Activated CD4-positive, alpha-beta T cell treated with anti-CD3 and anti-CD28 coated beads, Interleukin-2, amount 10 ng/mL, durations not matched to agents 24 days and 14 days (primary cell): Measurements from ENCODE around the gene PLP1. TPM values are rescaled to one million over a fixed set of nuclear protein-coding genes. Genes with fewer than 3 reads are reported as not detected.

Experiments
- DNase-seq: peaks from one replicate; pipeline ENCODE4 v3.0.0; 2022
- H3K27ac Mint-ChIP-seq: one replicate; pipeline ENCODE4 v1.8.0; 2022; ENCODE audit warnings: mild to moderate bottlenecking, mixed read lengths
- H3K27me3 Mint-ChIP-seq: one replicate; pipeline ENCODE4 v1.8.0; 2022; ENCODE audit warnings: mixed read lengths
- H3K36me3 Mint-ChIP-seq: one replicate; pipeline ENCODE4 v1.8.0; 2022; ENCODE audit warnings: low read depth, mild to moderate bottlenecking, mixed read lengths
- H3K4me1 Mint-ChIP-seq: one replicate; pipeline ENCODE4 v1.8.0; 2021; ENCODE audit warnings: mixed read lengths
- H3K4me3 Mint-ChIP-seq: one replicate; pipeline ENCODE4 v1.8.0; 2022; ENCODE audit warnings: mild to moderate bottlenecking, moderate library complexity, mixed read lengths
- H3K9me3 Mint-ChIP-seq: one replicate; pipeline ENCODE4 v1.8.0; 2021; ENCODE audit warnings: mixed read lengths
- intact Hi-C: fragments of 100-400 bp; cut with micrococcal nuclease; formaldehyde crosslinking; loops from one replicate; pipeline ENCODE4 v1.15.1; 2023
- total RNA-seq: library from RNA; stranded (reverse); gene quantifications from 2 replicates; pipeline ENCODE4 v1.2.3, GENCODE V29; 2022

Gene PLP1, protein sequence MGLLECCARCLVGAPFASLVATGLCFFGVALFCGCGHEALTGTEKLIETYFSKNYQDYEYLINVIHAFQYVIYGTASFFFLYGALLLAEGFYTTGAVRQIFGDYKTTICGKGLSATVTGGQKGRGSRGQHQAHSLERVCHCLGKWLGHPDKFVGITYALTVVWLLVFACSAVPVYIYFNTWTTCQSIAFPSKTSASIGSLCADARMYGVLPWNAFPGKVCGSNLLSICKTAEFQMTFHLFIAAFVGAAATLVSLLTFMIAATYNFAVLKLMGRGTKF
- total RNA-seq, result not detected in 2 replicates

DNA sequence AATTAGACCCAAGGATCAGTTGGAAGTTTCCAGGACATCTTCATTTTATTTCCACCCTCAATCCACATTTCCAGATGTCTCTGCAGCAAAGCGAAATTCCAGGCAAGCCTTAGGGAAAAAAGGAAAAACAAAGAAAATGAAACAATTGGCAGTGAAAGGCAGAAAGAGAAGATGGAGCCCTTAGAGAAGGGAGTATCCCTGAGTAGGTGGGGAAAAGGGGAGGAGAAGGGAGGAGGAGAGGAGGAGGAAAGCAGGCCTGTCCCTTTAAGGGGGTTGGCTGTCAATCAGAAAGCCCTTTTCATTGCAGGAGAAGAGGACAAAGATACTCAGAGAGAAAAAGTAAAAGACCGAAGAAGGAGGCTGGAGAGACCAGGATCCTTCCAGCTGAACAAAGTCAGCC lies at the start of gene PLP1:
Gene PLP1, plus strand, starts transcription at position 295 of the 400 bp plus-strand sequence. CDS start 156 bp downstream, outside the sequence.
- H3K4me3 Mint-ChIP-seq, result no peak within 1 kb of the TSS
- H3K36me3 Mint-ChIP-seq, result no peaks in the 10 kb centered on the region
- H3K27ac Mint-ChIP-seq, result no peak within 1 kb of the TSS
- H3K4me1 Mint-ChIP-seq, result no peaks in the 10 kb centered on the region
- intact Hi-C loops, result no loop called here
- peaks cover 7% of the 10 kb centered on the region for H3K27me3 Mint-ChIP-seq
- DNase-seq, result no peak
- no peaks in the 10 kb centered on the region for H3K9me3 Mint-ChIP-seq

DNA sequence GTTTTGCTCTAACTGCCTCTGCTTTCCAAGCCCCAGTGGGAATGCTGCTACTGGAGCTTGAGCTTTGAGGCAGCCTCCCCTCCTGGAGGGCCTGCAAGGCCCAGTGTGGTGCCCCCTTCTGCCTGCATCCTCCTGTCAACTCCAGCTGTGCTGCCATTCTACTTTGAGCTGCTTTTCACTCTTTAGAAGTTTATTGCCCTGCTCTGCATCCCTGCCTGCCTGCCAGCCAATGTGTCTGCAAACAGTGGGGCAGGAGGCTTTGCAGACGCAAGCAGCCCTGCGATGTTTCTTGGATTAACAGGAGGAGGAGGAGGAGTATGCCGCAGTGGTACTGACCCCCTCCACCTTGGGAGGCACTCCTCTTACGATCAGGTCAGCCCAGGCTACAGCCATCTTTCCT lies 49.5 kb upstream of the PLP1 start:
- Mint-ChIP-seq H3K36me3 (no peaks in the 10 kb centered on the region), H3K9me3 (no peaks in the 10 kb centered on the region), H3K4me1 (no peaks in the 10 kb centered on the region), H3K27ac (no peak overlapping the region), H3K4me3 (no peak overlapping the region), H3K27me3 (peaks cover 2% of the 10 kb centered on the region)
- intact Hi-C loops, result no loop called here
- no peak for DNase-seq

DNA sequence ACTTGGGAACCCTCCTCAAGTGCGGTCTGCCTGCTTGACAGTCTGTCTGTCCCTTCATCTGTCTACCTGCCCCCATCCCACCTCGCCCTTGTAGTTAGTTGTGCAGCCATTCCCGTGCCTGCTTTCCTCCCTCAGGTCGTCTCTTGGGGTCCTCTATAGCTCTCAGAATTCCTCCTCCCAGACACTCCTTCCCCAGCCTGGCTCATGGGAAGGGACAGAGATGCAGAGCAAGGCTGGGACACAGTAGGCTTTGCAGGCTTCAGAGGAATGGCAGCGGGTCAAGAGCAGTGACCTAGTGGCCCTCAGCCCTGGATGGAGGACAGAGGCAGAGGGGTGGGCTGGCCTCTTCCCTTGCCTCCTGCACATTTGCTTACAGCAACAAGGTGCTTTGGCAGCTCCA lies 47.6 kb upstream of the PLP1 start:
- H3K27me3 Mint-ChIP-seq, result peaks cover 2% of the 10 kb centered on the region
- H3K9me3 Mint-ChIP-seq, result no peaks in the 10 kb centered on the region
- H3K4me1 Mint-ChIP-seq, result no peaks in the 10 kb centered on the region
- intact Hi-C loops, result no loop called here
- H3K36me3 Mint-ChIP-seq, result no peaks in the 10 kb centered on the region
- no peak for DNase-seq
- no peak overlapping the region for H3K27ac Mint-ChIP-seq
- H3K4me3 Mint-ChIP-seq, result no peak overlapping the region

DNA sequence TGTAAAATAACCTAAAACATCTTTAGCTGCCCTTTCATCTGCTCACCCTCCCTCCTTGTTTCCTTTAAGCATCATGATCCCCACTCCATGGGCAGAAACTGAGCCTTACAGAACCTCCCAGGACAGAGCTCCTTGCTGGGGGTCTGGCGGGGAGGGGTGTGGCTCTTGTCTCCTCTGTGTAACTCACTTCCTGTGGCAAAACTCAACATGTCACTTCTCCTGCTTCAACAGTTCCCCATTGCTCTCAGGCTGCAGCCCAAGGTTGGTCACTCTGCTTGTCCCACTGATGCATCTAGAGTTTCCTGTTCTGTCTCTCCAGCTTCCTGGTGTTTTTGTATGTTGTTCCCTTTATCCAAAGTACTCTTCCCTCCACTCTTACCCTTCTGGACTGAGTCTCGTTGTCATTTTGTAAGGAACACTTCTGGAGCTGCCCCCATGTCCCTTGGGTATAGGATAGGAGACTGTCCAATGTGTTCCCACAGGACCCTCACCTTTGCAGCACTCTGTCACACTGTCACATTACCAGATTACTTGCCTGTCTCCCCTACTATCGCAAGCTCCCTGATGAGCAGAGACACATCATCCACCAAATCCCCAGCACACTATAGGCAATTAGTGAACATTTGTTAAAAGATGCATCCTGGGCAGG lies 46.4 kb upstream of the PLP1 start:
- intact Hi-C loops, result no loop called here
- no peaks in the 10 kb centered on the region for H3K36me3 Mint-ChIP-seq
- peaks cover 3% of the 10 kb centered on the region for H3K4me1 Mint-ChIP-seq
- H3K27ac Mint-ChIP-seq, result no peak overlapping the region
- no peak for DNase-seq
- no peak overlapping the region for H3K4me3 Mint-ChIP-seq
- H3K27me3 Mint-ChIP-seq, result peaks cover 2% of the 10 kb centered on the region
- no peaks in the 10 kb centered on the region for H3K9me3 Mint-ChIP-seq

DNA sequence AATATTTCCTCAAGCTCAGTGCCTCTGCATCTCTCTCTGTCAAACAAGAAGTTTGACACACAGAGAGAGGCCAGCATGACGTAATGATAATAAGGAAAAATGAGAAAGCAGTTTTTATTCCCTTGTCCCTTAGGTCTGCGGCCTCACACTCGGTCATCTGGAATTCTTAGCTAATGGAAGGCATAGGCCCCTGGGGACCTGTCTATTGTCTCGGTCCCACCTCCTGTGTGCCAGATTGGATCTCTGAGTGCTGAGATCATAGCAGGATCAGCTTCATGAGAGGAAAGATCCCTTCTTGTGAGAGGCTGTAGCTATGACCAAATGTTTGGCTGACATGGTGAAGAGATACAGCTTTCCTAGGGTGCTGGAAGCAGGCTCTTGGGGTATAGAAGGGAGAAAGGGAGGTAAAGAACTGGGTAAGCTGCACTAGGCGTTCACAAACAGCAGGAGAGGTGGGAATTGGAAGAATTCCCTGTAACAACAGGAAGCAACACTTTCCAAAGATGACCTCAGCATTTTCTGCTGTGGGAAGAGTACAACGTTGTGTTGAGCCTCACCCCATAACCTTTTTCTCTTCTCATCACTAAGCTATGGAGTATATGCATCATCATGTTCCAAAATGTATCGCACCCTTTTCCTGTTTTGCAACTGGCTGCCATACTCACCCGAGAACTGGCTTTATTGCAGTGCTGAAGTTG lies 45.7 kb upstream of the PLP1 start:
- intact Hi-C loops, result no loop called here
- H3K36me3 Mint-ChIP-seq, result no peaks in the 10 kb centered on the region
- H3K4me3 Mint-ChIP-seq, result no peak overlapping the region
- peaks cover 2% of the 10 kb centered on the region for H3K27me3 Mint-ChIP-seq
- H3K27ac Mint-ChIP-seq, result no peak overlapping the region
- no peaks in the 10 kb centered on the region for H3K9me3 Mint-ChIP-seq
- H3K4me1 Mint-ChIP-seq, result peaks cover 3% of the 10 kb centered on the region
- no peak for DNase-seq

DNA sequence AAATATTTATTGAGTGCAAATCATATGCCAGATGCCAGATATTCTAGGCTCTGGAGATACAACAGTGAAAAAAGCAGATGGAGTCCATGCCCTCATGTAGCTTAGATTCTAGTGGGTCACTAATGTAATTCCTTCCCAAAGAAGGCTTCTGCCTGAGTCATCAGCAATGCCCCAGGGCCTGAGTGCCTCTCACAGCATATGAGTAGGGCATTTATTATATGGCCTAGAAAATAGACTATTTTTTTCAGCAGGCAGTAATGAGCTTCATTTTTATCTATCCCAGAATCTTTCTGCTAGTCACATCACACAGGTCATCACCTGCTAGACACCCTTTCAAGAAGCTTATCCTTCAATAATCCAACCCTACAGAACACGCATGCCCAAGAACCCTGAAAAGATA lies 43.6 kb upstream of the PLP1 start:
- DNase-seq, result no peak
- Mint-ChIP-seq H3K27me3 (peaks cover 2% of the 10 kb centered on the region), H3K27ac (no peak overlapping the region), H3K36me3 (no peaks in the 10 kb centered on the region), H3K9me3 (no peaks in the 10 kb centered on the region), H3K4me3 (no peak overlapping the region), H3K4me1 (peaks cover 3% of the 10 kb centered on the region)
- intact Hi-C loops, result no loop called here

DNA sequence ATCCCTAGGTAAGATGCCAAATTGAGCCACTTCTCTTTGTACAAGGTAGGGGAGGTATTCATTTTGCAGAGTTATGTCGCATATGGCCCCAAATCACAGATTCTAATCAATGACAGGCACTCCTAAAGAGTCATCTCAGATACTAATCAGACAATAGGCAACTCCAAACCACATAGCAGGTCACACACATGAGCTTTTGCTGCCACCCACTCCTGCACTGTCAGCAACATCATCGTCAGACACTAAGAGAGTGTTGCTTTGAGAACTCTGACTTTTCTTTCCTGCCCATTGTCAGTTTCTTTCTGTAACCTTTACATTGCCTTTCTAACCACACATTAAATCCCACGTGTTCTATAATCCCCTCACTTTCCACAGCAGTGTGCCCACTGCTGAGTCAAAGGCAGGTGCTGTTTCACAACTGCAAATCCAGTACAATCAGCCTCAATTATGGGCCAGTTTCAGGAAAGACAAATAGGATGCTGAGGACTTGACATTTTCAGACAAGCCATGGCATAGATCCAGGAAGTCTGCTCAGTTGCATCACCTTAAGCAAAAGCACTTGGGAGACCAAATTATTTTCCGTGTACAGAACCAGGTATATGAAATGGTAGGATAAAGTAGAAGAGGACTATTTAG lies 42.4 kb upstream of the PLP1 start:
- Mint-ChIP-seq H3K9me3 (no peaks in the 10 kb centered on the region), H3K36me3 (no peaks in the 10 kb centered on the region), H3K27ac (peak overlapping the region; percentile 48), H3K4me1 (peaks cover 3% of the 10 kb centered on the region), H3K4me3 (no peak overlapping the region), H3K27me3 (peaks cover 2% of the 10 kb centered on the region)
- no peak for DNase-seq
- intact Hi-C loops, result no loop called here

DNA sequence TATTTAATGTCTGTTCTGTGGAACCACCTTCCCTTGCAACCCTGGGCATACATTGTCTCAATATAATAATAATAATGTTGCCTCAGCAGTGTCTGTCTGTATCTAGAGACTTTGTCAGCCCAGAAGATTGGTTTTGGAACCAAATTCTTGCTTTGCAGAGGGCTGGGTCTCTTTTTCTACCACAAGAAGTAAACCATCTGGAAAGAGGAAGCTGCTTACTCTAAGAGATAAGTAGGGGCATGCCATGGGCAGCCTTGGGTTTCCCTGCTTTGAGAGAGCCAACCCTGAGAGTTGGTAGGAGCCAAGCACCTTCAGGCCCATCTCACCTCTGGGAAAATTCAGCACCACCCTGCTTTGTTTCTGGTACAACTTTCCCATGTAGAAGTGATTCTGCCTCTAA lies 38.9 kb upstream of the PLP1 start:
- no peak for DNase-seq
- no peaks in the 10 kb centered on the region for H3K36me3 Mint-ChIP-seq
- H3K27ac Mint-ChIP-seq, result no peak overlapping the region
- H3K9me3 Mint-ChIP-seq, result no peaks in the 10 kb centered on the region
- no peaks in the 10 kb centered on the region for H3K27me3 Mint-ChIP-seq
- peaks cover 3% of the 10 kb centered on the region for H3K4me1 Mint-ChIP-seq
- H3K4me3 Mint-ChIP-seq, result no peak overlapping the region
- intact Hi-C loops, result no loop called here

DNA sequence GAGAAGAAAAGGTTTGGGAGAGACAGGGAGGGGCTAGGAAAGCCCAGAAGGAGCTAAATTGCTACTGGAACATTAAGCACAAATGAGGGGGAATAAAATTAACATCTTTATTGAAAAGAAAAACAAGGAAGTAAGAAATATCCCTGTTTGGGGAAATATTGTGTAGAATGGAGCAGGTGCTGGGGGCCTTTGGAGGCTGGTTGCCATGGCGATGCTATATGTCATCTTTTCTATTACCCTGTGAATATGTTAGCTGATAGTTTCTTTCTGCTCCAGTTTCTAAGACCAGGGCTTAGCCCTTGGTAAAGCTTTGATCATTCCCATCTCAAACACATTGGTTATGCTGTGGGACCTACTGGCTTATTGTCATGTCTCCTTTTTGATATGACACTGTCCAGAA lies 37.2 kb upstream of the PLP1 start:
- H3K27ac Mint-ChIP-seq, result no peak overlapping the region
- intact Hi-C loops, result no loop called here
- DNase-seq, result no peak
- no peaks in the 10 kb centered on the region for H3K9me3 Mint-ChIP-seq
- H3K36me3 Mint-ChIP-seq, result no peaks in the 10 kb centered on the region
- no peak overlapping the region for H3K4me3 Mint-ChIP-seq
- H3K27me3 Mint-ChIP-seq, result no peaks in the 10 kb centered on the region
- peaks cover 2% of the 10 kb centered on the region for H3K4me1 Mint-ChIP-seq

DNA sequence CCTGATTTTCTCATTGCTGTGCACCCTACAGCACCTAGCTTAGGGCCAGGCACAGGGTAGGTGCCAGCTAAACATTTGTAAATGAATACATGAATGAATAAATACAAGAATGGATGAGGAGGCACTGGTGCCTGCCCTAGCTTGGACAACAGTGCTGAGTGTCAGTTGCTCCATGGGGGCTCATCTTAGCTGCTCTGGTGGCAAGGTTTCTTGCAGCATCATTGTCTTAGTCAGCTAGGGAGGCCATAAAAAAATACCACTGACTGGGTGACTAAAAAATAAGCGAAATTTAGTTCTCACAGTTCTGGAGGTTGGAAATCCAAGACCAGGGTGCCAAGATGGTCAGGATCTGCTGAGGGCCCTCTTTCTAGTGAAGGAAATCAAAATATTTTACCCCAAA lies 34.8 kb upstream of the PLP1 start:
- H3K9me3 Mint-ChIP-seq, result no peaks in the 10 kb centered on the region
- H3K36me3 Mint-ChIP-seq, result no peaks in the 10 kb centered on the region
- peaks cover 2% of the 10 kb centered on the region for H3K27me3 Mint-ChIP-seq
- H3K27ac Mint-ChIP-seq, result no peak overlapping the region
- DNase-seq, result no peak
- intact Hi-C loops, result no loop called here
- H3K4me1 Mint-ChIP-seq, result no peaks in the 10 kb centered on the region
- H3K4me3 Mint-ChIP-seq, result no peak overlapping the region

DNA sequence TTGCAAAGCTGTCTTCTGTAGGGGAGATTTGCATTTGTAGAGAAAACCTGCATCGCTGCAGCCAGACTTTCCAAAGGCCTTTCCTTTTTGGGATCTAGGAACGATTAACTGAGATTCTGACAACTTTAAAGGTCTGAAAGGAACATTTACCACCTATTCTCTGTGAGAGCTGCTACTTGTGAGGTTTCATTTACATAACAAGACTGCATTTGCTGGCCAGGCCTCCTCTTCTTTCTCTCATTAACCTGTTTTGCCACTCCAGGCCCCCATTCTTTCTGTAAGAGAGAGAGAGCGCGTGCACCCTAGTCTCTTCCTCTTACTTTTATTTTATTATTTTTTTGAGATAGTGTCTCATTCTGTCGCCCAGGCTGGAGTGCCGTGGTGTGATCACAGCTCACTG lies 34.3 kb upstream of the PLP1 start:
- no peak overlapping the region for H3K27ac Mint-ChIP-seq
- no peak overlapping the region for H3K4me3 Mint-ChIP-seq
- DNase-seq, result no peak
- no peaks in the 10 kb centered on the region for H3K36me3 Mint-ChIP-seq
- no peaks in the 10 kb centered on the region for H3K9me3 Mint-ChIP-seq
- intact Hi-C loops, result no loop called here
- H3K4me1 Mint-ChIP-seq, result no peaks in the 10 kb centered on the region
- H3K27me3 Mint-ChIP-seq, result peaks cover 2% of the 10 kb centered on the region

DNA sequence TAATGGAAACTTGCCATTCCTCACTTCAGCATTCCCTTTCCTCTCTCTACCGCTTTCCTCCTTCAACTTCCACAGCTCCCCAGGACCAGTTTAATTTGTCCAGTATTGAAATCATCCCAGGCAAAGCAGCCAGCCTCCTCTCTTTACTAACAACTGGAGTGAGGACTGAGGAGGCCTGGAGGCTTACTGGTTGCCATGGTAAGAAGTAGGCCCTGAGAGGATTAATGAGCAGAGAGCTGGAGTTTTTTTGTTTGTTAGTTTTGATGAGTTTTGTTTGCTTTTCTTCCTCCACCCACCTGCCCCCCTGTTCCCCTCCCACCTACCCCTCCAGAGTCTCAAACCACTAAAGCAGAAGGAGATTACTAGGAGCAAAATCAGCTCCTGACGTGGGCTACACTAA lies 29.5 kb upstream of the PLP1 start:
- Mint-ChIP-seq H3K27ac (no peak overlapping the region), H3K36me3 (no peaks in the 10 kb centered on the region), H3K4me3 (no peak overlapping the region), H3K27me3 (peaks cover 2% of the 10 kb centered on the region), H3K4me1 (no peaks in the 10 kb centered on the region), H3K9me3 (no peaks in the 10 kb centered on the region)
- intact Hi-C loops, result no loop called here
- no peak for DNase-seq

DNA sequence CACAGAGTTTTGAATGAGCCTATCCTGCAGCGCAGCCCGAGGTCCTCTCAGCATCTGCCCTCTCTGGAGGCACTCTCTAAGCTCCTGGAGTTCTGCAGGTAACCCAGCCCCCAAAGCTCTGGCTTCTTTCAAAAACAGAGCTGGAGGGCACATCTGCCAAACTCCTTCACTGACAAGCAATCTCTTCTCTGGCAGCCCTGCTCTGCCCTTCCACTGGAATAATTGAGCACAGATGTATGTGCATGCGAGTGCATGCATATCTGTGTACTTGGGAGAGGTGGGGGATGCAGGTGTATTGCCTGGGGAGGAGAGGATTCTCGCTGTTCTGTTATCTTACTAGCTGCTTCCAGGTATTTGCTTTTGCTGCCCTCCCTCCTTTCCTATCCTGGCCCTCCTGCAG lies 22.2 kb upstream of the PLP1 start:
- Mint-ChIP-seq H3K36me3 (no peaks in the 10 kb centered on the region), H3K4me3 (no peak overlapping the region), H3K9me3 (no peaks in the 10 kb centered on the region), H3K4me1 (no peaks in the 10 kb centered on the region), H3K27ac (no peak overlapping the region), H3K27me3 (no peaks in the 10 kb centered on the region)
- intact Hi-C loops, result no loop called here
- DNase-seq, result no peak

DNA sequence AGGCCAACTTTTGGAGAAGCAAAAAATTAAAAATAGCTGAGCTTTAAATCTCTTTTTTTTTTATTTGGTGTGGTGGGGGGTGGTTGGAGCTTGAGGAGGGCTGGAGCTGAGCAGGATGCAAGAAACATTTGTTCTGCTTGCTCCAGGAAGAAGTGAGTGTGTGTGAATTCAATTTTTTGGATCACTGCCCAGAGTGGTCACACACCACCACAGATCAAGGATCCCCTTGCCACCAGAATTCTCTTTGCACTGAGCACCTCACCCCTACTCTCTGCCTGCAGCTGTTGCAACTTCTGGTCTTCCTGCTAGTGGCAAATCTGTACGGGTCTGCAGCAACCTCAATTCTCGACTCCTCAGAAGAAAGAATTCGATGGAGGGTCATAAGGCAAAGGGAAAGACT lies 19.9 kb upstream of the PLP1 start:
- DNase-seq, result no peak
- Mint-ChIP-seq H3K27me3 (no peaks in the 10 kb centered on the region), H3K4me3 (no peak overlapping the region), H3K27ac (no peak overlapping the region), H3K9me3 (no peaks in the 10 kb centered on the region), H3K4me1 (no peaks in the 10 kb centered on the region), H3K36me3 (no peaks in the 10 kb centered on the region)
- intact Hi-C loops, result no loop called here
